ENCODE data around the gene CROCC2.

The CROCC2 gene

DNA sequence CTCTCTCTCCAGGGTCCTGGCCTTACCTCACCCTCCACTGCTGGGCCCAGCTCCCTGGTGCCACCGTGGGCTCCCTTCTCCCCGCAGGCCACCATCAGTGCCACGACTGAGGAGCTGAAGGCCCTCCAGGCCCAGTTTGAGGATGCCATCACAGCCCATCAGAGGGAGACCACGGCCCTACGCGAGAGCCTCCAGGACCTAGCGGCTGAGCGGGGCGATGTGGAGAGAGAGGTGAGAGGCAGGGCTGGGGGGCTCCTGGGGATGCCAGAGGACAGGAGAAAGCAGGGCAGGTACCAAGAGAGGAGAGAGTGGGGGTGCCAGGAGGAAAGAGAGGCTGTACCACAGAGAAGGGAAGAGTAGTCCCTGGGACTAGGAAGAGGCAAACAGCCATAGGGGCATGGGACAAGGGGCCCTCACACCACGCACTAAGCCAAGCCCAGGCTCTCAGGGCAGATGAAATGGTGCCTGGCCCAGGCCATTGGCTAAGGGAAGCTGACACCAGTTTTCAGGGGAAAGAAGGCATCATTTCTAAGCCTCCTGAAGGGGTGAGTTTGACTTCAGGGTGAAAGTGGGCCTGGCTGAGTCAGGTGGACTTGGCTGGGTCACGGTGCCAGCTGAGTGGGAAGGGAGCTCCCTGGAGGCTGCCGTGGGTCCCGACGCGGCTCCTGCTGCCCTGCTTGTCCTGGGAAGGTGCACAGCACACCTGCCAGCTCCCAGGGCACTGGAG, 53.2 kb downstream of the CROCC2 start (continued):
- no peak for TF ChIP-seq PRDM4 (tag by site-specific recombination; IDR thresholded peaks at IDR 0.05)
- no peak for TF ChIP-seq ZNF324 (tag by site-specific recombination; IDR thresholded peaks at IDR 0.05)
- peak; percentile 46; the same call in 1 of the 2 replicates for TF ChIP-seq ZNF157 (tag by site-specific recombination; IDR thresholded peaks at IDR 0.05)
- no peak for TF ChIP-seq IKZF3 (tag by site-specific recombination; IDR thresholded peaks at IDR 0.05)
- TF ChIP-seq ZSCAN5A (tag by site-specific recombination; IDR thresholded peaks at IDR 0.05) = no peak
- no peak for TF ChIP-seq ZNF791 (tag by site-specific recombination; IDR thresholded peaks at IDR 0.05)
- TF ChIP-seq SP3 (tag by site-specific recombination; IDR thresholded peaks at IDR 0.05) = no peak
- TF ChIP-seq OSR2 (tag by site-specific recombination; IDR thresholded peaks at IDR 0.05) = no peak

GRCh38 chr2:240959941-240960308, 53.8 kb downstream of the CROCC2 start:
- H3K4me1 ChIP-seq (ENCODE audit: control insufficient read depth, insufficient read depth, low read length) = peaks cover 4% of the 10 kb centered on the region
- no peaks in the 10 kb centered on the region for H3K9me3 ChIP-seq (ENCODE audit: control insufficient read depth, insufficient read depth, low read depth, low read length)
- CTCF ChIA-PET = no interaction called here
- POLR2A ChIA-PET = no interaction called here
- no peaks in the 10 kb centered on the region for H3K36me3 ChIP-seq (ENCODE audit: control insufficient read depth in 2 of 2, insufficient read depth in 1 of 2, low read length in 2 of 2)
- TF ChIP-seq ZNF692 (tag by site-specific recombination; IDR thresholded peaks at IDR 0.05) = no peak
- TF ChIP-seq ZNF768 (tag by site-specific recombination; IDR thresholded peaks at IDR 0.05) = no peak
- TF ChIP-seq ZNF202 (tag by site-specific recombination; IDR thresholded peaks at IDR 0.05; ENCODE audit: borderline replicate concordance) = no peak
- TF ChIP-seq ZNF155 (tag by site-specific recombination; IDR thresholded peaks at IDR 0.05) = no peak
- TF ChIP-seq ZNF133 (tag by site-specific recombination; IDR thresholded peaks at IDR 0.05) = no peak
- TF ChIP-seq ZNF280D (tag by site-specific recombination; IDR thresholded peaks at IDR 0.05) = no peak
- no peak for TF ChIP-seq ZNF19 (tag by site-specific recombination; IDR thresholded peaks at IDR 0.05; ENCODE audit: low read depth)
- no peak for TF ChIP-seq ZNF658 (tag by site-specific recombination; IDR thresholded peaks at IDR 0.05)
- no peak for TF ChIP-seq KLF1 (tag by site-specific recombination; IDR thresholded peaks at IDR 0.05)
- no peak for TF ChIP-seq ZBTB21 (tag by site-specific recombination; IDR thresholded peaks at IDR 0.05)
- no peak for TF ChIP-seq ZNF704 (tag by site-specific recombination; IDR thresholded peaks at IDR 0.05)
- no peak for TF ChIP-seq ZFHX2 (tag by site-specific recombination; conservative IDR thresholded peaks at IDR 0.05)
- TF ChIP-seq SETDB1 (IDR thresholded peaks at IDR 0.05; ENCODE audit: insufficient read length, low read length) = no peak
- no peak for TF ChIP-seq ZNF114 (tag by site-specific recombination; IDR thresholded peaks at IDR 0.05)
- H3K27ac ChIP-seq (ENCODE audit: extremely low read depth, low read depth, low read length) = no peak overlapping the region
- H3K4me3 ChIP-seq (ENCODE audit: low read depth, low read length) = no peak overlapping the region
